Choroid plexus epithelial cell (primary cell): Measurements from ENCODE around the gene LGALS13.

Source experiments
- DNase-seq: peaks from one replicate; pipeline ENCODE4 v3.0.0-alpha.2; 2010; ENCODE audit warnings: low read depth
- H3K4me3 ChIP-seq: 2 replicates; pipeline ENCODE4 v1.5.1; 2011; ENCODE audit warnings: low read depth, mild to moderate bottlenecking, control low read depth, low read length, moderate library complexity
- CTCF ChIP-seq: conservative IDR thresholded peaks from 2 replicates; pipeline ENCODE4 v1.5.1; 2011; ENCODE audit warnings: low read depth, mild to moderate bottlenecking, control low read depth, inconsistent platforms, low read length, moderate library complexity

The LGALS13 gene

GRCh38 chr19:39563408-39563807 lies 38.9 kb upstream of the LGALS13 start:
- H3K4me3 ChIP-seq: no peak overlapping the region
- no peak for TF ChIP-seq CTCF
- DNase-seq: peak; percentile 8

- no peak for TF ChIP-seq CTCF
- H3K4me3 ChIP-seq: no peak overlapping the region
- DNase-seq: no peak
Measured at GRCh38 chr19:39566064-39566463, 36.3 kb upstream of the LGALS13 start.

- no peak overlapping the region for H3K4me3 ChIP-seq
- DNase-seq: peak; percentile 11
- no peak for TF ChIP-seq CTCF
Measured at GRCh38 chr19:39568604-39569003, 33.7 kb upstream of the LGALS13 start.

- no peak overlapping the region for H3K4me3 ChIP-seq
- no peak for TF ChIP-seq CTCF
- no peak for DNase-seq
Measured at GRCh38 chr19:39582442-39582841, 19.9 kb upstream of the LGALS13 start.

- no peak for DNase-seq
- H3K4me3 ChIP-seq: no peak overlapping the region
- TF ChIP-seq CTCF: no peak
Measured at GRCh38 chr19:39582891-39583625, 19.3 kb upstream of the LGALS13 start.

- H3K4me3 ChIP-seq: no peak overlapping the region
- TF ChIP-seq CTCF: no peak
- no peak for DNase-seq
Measured at GRCh38 chr19:39587496-39587895, 14.8 kb upstream of the LGALS13 start.

GRCh38 chr19:39588066-39588465 lies 14.3 kb upstream of the LGALS13 start:
- no peak overlapping the region for H3K4me3 ChIP-seq
- TF ChIP-seq CTCF: no peak
- DNase-seq: no peak
